CD4-positive, CD25-positive, alpha-beta regulatory T cell (primary cell): ENCODE measurements around the gene DYNC1I2. TPM values are rescaled to one million over a fixed set of nuclear protein-coding genes. Genes with fewer than 3 reads are reported as not detected.

Experiments
- ATAC-seq, 2 donors: fragments of 150-1000 bp; cut with Tn5 transposase; one replicate each; pipeline ENCODE4 v1.10.0; 2021; ENCODE audit warnings: low read depth in 2 of 2, moderate number of reproducible peaks in 2 of 2, moderate library complexity in 1 of 2
- DNase-seq, 3 donors: peaks; one replicate each; pipeline versions ENCODE4 v3.0.0 to v3.0.0-alpha.2; 2012 to 2022; ENCODE audit warnings: mixed read lengths in 1 of 3
- H3K27ac ChIP-seq: one replicate; pipeline ENCODE4 v1.7.0; 2013; ENCODE audit warnings: mild to moderate bottlenecking, low read length; ENCODE audit not compliant: insufficient read depth, poor library complexity, severe bottlenecking
- H3K27me3 ChIP-seq: one replicate; pipeline ENCODE4 v1.7.0; 2013; ENCODE audit warnings: low read length; ENCODE audit not compliant: control insufficient read depth, insufficient read depth
- H3K36me3 ChIP-seq: one replicate; pipeline ENCODE4 v1.7.0; 2013; ENCODE audit warnings: mild to moderate bottlenecking, low read length, moderate library complexity; ENCODE audit not compliant: control insufficient read depth, insufficient read depth
- H3K4me1 ChIP-seq: 2 replicates; pipeline ENCODE4 v1.7.0; 2013; ENCODE audit warnings: mild to moderate bottlenecking, low read length; ENCODE audit not compliant: insufficient read depth, control insufficient read depth, poor library complexity, severe bottlenecking
- H3K4me3 ChIP-seq: one replicate; pipeline ENCODE4 v1.7.0; 2013; ENCODE audit warnings: low read depth, mild to moderate bottlenecking, low read length, moderate library complexity
- H3K9me3 ChIP-seq, 2 experiments: 1 replicate in 1 of 2; 2 replicates in 1 of 2; pipeline ENCODE4 v1.7.0; 2013; ENCODE audit warnings: low read length in 2 of 2, mild to moderate bottlenecking in 1 of 2, moderate library complexity in 1 of 2; ENCODE audit not compliant: control insufficient read depth in 2 of 2
- H3K27ac Mint-ChIP-seq, 3 donors: one replicate each; pipeline ENCODE4 v1.8.0; 2020 to 2022; ENCODE audit warnings: mild to moderate bottlenecking in 3 of 3, mixed read lengths in 3 of 3, moderate library complexity in 2 of 3
- H3K27me3 Mint-ChIP-seq: one replicate; pipeline ENCODE4 v1.8.0; 2022; ENCODE audit warnings: mild to moderate bottlenecking, mixed read lengths
- H3K36me3 Mint-ChIP-seq: one replicate; pipeline ENCODE4 v1.8.0; 2020; ENCODE audit warnings: mixed read lengths
- H3K4me1 Mint-ChIP-seq, 4 donors: one replicate each; pipeline ENCODE4 v1.8.0; 2020 to 2022; ENCODE audit warnings: mixed read lengths in 4 of 4, mild to moderate bottlenecking in 1 of 4
- H3K4me3 Mint-ChIP-seq, 4 donors: one replicate each; pipeline ENCODE4 v1.8.0; 2020 to 2022; ENCODE audit warnings: mild to moderate bottlenecking in 4 of 4, mixed read lengths in 4 of 4, moderate library complexity in 3 of 4
- H3K9me3 Mint-ChIP-seq, 7 donors: one replicate each; pipeline ENCODE4 v1.8.0; 2020 to 2022; ENCODE audit warnings: mixed read lengths in 7 of 7, mild to moderate bottlenecking in 3 of 7, moderate library complexity in 2 of 7
- polyA plus RNA-seq, 4 donors: library from polyadenylated mRNA; unstranded; fragments of 300-500 nt; fragmentation: Illumina TruSeq; gene quantifications; one replicate each; pipeline ENCODE4 v1.2.3, GENCODE V29; 2021
- total RNA-seq: library from RNA; stranded (reverse); gene quantifications from one replicate; pipeline ENCODE4 v1.2.3, GENCODE V29; 2022

The DYNC1I2 gene
- total and polyA plus RNA-seq, 5 donors from 2014 or later = 20.9 to 31.6 (median 29.5) TPM

GRCh38 chr2:171787333-171788072 lies 100.2 kb downstream of the DYNC1I2 start:
- H3K4me3 Mint-ChIP-seq = no peak overlapping the region

DNA sequence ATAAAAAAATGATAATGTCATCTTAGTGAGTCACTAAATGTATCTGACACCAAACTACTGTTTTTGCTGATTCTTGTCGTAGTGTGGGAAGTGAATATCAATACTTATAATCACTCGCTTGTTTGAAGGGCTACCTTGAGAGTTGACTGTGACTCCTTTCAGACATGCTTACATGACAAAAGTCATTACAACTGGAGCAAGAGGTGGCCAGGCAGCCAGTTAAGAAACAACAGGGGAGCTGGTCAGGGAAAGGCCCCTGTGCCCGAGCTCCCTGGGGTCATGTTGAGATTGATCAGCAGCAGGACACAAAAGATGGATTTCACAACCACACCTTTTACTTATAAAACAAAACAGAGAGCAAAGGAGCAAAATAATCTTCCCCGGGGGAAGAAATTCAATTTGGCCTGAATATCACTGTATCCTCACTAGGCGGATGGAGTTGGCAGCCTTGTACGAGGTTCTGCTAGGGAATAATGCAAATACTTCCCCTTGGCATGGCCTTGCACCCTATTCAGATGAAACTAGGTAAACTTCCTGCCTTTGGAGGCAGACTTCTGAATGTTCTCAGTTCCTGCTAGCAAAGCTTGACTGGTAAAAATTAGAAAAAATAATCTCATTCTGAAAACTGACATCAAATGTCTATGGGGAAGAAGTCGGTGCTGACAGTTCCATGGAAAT lies 101.2 kb downstream of the DYNC1I2 start:
- H3K27me3 ChIP-seq = no peaks in the 10 kb centered on the region
- DNase-seq (no peak), ATAC-seq (no peak)
- H3K36me3 Mint-ChIP-seq = peaks cover 61% of the 10 kb centered on the region
- H3K4me3 ChIP-seq = no peak overlapping the region
- H3K36me3 ChIP-seq = peaks cover 66% of the 10 kb centered on the region
- H3K27ac ChIP-seq = no peak overlapping the region
- H3K27me3 Mint-ChIP-seq = no peaks in the 10 kb centered on the region
- no peaks in the 10 kb centered on the region for H3K4me1 ChIP-seq
- no peaks in the 10 kb centered on the region for H3K9me3 ChIP-seq
- peak overlapping the region in 2 of 3 donors; percentile 43 to 52 for H3K27ac Mint-ChIP-seq
- no peaks in the 10 kb centered on the region for H3K9me3 Mint-ChIP-seq
- H3K4me3 Mint-ChIP-seq = no peak overlapping the region
- no peaks in the 10 kb centered on the region for H3K4me1 Mint-ChIP-seq

More at GRCh38 chr2:171787333-171788072, 100.2 kb downstream of the DYNC1I2 start:
- Mint-ChIP-seq H3K36me3 (peaks cover 60% of the 10 kb centered on the region), H3K9me3 (peaks cover 0 to 4% (median 0%) of the 10 kb centered on the region in 7 donors), H3K4me1 (no peaks in the 10 kb centered on the region), H3K27ac (no peak overlapping the region), H3K27me3 (no peaks in the 10 kb centered on the region)
- Histone ChIP-seq H3K4me1 (no peaks in the 10 kb centered on the region), H3K9me3 (no peaks in the 10 kb centered on the region), H3K36me3 (peaks cover 65% of the 10 kb centered on the region), H3K4me3 (no peak overlapping the region), H3K27ac (no peak overlapping the region), H3K27me3 (no peaks in the 10 kb centered on the region)
- DNase-seq = no peak
- ATAC-seq = no peak

DNA sequence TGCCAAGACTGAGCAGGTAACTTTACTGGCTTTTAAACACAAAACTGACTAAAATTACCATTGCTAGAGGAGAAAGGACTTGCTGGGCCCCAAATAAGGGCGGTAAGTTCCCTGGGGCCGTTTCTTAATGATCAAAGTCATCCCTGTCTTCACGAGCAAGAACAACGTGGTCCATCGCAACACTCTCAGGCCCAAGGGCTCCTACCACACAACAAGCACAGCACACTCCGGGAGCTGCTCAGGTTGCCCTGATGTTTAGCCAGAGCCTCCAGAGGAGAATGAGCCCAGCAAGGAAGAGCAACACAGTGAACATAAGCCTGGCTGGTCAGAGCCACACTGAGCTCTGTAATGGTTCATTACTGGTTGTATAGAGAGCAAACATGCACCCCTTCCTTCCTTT lies 102.7 kb downstream of the DYNC1I2 start:
- H3K4me3 ChIP-seq = no peak overlapping the region
- no peak overlapping the region for H3K4me3 Mint-ChIP-seq
- no peaks in the 10 kb centered on the region for H3K4me1 ChIP-seq
- no peaks in the 10 kb centered on the region for H3K9me3 ChIP-seq
- H3K36me3 Mint-ChIP-seq = peaks cover 59% of the 10 kb centered on the region
- no peaks in the 10 kb centered on the region for H3K27me3 Mint-ChIP-seq
- DNase-seq (no peak), ATAC-seq (no peak)
- H3K4me1 Mint-ChIP-seq = peaks cover 0 to 7% (median 1%) of the 10 kb centered on the region in 4 donors
- H3K9me3 Mint-ChIP-seq = no peaks in the 10 kb centered on the region
- peaks cover 54% of the 10 kb centered on the region for H3K36me3 ChIP-seq
- H3K27me3 ChIP-seq = no peaks in the 10 kb centered on the region
- no peak overlapping the region for H3K27ac ChIP-seq
- H3K27ac Mint-ChIP-seq = peak overlapping the region in 1 of 3 donors; percentile 73

DNA sequence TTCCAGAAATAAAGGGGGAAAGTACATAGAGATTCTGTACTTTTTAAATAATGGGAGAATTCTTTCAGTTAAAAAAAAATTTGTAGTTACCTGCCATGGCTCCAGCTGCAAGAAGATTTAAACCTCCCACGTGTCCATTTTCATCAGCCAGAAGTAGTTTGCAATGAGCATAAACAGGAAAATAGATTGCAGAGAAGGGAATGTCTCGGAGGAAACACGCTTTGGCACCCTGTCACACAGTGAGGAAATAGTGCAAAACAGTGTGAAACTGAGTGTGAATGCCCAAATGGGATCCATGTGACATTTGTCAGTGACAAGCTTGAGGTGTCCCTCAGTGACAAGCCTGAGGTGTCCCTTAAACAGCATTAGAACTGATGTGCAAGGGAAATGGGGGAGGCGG lies 104.1 kb downstream of the DYNC1I2 start:
- H3K27me3 Mint-ChIP-seq = no peaks in the 10 kb centered on the region
- Histone ChIP-seq H3K4me3 (no peak overlapping the region), H3K4me1 (no peaks in the 10 kb centered on the region), H3K36me3 (peaks cover 43% of the 10 kb centered on the region), H3K27ac (no peak overlapping the region), H3K27me3 (no peaks in the 10 kb centered on the region), H3K9me3 (no peaks in the 10 kb centered on the region)
- peaks cover 53% of the 10 kb centered on the region for H3K36me3 Mint-ChIP-seq
- DNase-seq (no peak), ATAC-seq (no peak)
- H3K9me3 Mint-ChIP-seq = no peaks in the 10 kb centered on the region
- H3K27ac Mint-ChIP-seq = peak overlapping the region in 2 of 3 donors; percentile 23 to 40
- H3K4me3 Mint-ChIP-seq = no peak overlapping the region
- H3K4me1 Mint-ChIP-seq = peaks cover 0 to 9% (median 4%) of the 10 kb centered on the region in 4 donors

DNA sequence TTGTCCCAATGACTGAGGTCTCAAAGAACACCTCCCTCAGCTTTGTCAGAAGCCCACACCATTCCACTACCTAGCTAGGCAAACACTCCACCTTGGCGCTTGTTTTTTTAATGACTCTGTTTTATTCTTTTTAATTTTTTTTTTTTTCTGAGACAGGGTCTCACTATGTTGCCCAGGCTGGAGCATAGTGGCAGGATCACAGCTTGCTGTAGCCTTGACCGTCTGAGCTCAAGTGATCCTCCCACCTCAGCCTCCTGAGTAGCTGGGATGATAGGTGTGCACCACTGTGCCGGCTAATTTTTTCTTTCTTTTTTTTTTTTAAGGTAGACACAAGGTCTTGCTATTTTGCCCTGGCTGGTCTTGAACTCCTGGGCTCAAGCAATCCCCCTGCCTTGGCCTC lies 104.9 kb downstream of the DYNC1I2 start:
- no peaks in the 10 kb centered on the region for H3K9me3 Mint-ChIP-seq
- peaks cover 46% of the 10 kb centered on the region for H3K36me3 Mint-ChIP-seq
- Histone ChIP-seq H3K9me3 (no peaks in the 10 kb centered on the region), H3K4me1 (no peaks in the 10 kb centered on the region), H3K4me3 (no peak overlapping the region), H3K27me3 (no peaks in the 10 kb centered on the region), H3K36me3 (peaks cover 36% of the 10 kb centered on the region), H3K27ac (no peak overlapping the region)
- H3K4me1 Mint-ChIP-seq = peaks cover 0 to 9% (median 4%) of the 10 kb centered on the region in 4 donors
- DNase-seq = no peak
- H3K4me3 Mint-ChIP-seq = no peak overlapping the region
- H3K27me3 Mint-ChIP-seq = no peaks in the 10 kb centered on the region
- ATAC-seq = no peak
- H3K27ac Mint-ChIP-seq = peak overlapping the region in 1 of 3 donors; percentile 23

- no peaks in the 10 kb centered on the region for H3K27me3 ChIP-seq
- Mint-ChIP-seq H3K27ac (peak overlapping the region in 2 of 3 donors; percentile 37 to 48), H3K27me3 (no peaks in the 10 kb centered on the region), H3K36me3 (peaks cover 43% of the 10 kb centered on the region), H3K4me3 (no peak overlapping the region), H3K4me1 (peaks cover 0 to 9% (median 4%) of the 10 kb centered on the region in 4 donors), H3K9me3 (no peaks in the 10 kb centered on the region)
- H3K27ac ChIP-seq = no peak overlapping the region
- no peaks in the 10 kb centered on the region for H3K9me3 ChIP-seq
- no peak for ATAC-seq
- peaks cover 28% of the 10 kb centered on the region for H3K36me3 ChIP-seq
- no peak for DNase-seq
- H3K4me3 ChIP-seq = no peak overlapping the region
- no peaks in the 10 kb centered on the region for H3K4me1 ChIP-seq
These were observed 105.8 kb downstream of the DYNC1I2 start for GRCh38 chr2:171792886-171793580.

- Mint-ChIP-seq H3K4me1 (peaks cover 0 to 9% (median 5%) of the 10 kb centered on the region in 4 donors), H3K9me3 (no peaks in the 10 kb centered on the region), H3K27ac (peak overlapping the region in 1 of 3 donors; percentile 48), H3K36me3 (peaks cover 35% of the 10 kb centered on the region), H3K4me3 (no peak overlapping the region), H3K27me3 (no peaks in the 10 kb centered on the region)
- no peak overlapping the region for H3K4me3 ChIP-seq
- H3K27me3 ChIP-seq = no peaks in the 10 kb centered on the region
- H3K9me3 ChIP-seq = no peaks in the 10 kb centered on the region
- H3K36me3 ChIP-seq = peaks cover 35% of the 10 kb centered on the region
- H3K27ac ChIP-seq = no peak overlapping the region
- no peaks in the 10 kb centered on the region for H3K4me1 ChIP-seq
- DNase-seq = no peak
- no peak for ATAC-seq
These were observed 106.7 kb downstream of the DYNC1I2 start for GRCh38 chr2:171793691-171794678.
